ENCODE data around the gene LHFPL5. TPM values are rescaled to one million over a fixed set of nuclear protein-coding genes. Genes with fewer than 3 reads are reported as not detected.

Gene LHFPL5
- polyA plus RNA-seq, 1 donor (not counting 4 experiments of a cell fraction or from before 2014, with no cell fraction given): not detected

DNA sequence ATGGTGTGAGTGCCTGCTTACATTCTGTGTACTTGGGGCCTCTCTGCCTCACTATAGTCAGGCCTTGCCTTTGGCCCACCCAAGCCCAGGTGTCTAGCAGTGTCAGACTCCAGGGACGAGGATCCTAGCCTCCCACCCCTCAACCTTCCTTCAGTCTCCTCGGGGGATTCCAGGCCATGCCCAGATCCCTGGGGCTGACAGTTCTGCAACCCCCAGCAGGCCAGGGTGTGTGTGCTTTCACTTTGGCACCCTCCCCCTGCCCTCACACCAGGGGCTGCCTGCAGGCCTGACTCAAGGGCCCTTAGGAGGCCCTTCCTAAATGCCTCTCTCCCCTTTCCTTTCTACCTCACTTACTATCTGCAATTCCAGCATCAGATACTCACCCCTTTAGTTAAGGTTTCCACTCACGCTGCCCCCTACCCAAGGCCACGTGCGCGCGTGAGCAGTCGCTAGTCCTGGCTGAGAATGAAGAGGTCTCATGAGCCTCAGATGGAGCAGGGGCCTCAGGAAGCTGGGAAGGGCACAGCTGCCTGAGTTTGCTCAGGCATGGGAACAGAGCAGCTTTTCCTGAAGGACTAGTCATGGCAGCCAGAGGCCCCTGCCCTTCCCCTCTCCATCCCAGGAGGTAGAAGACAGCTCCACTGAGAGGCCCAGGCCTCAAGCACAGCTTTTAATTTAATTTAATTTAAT lies 7.2 kb upstream of the LHFPL5 start:
- H3K79me2 ChIP-seq (ENCODE audit: control insufficient read depth, insufficient read depth, low read length): no peaks in the 10 kb centered on the region
- H3K9ac ChIP-seq (ENCODE audit: control insufficient read depth, extremely low read depth, insufficient read depth, low read length): no peak overlapping the region
- no peaks in the 10 kb centered on the region for H3K36me3 ChIP-seq (ENCODE audit: control insufficient read depth in 2 of 2, extremely low read depth in 1 of 2, insufficient read depth in 2 of 2, low read length in 2 of 2)
- no peaks in the 10 kb centered on the region for H3K9me3 ChIP-seq (ENCODE audit: control insufficient read depth, low read depth, low read length)
- no peaks in the 10 kb centered on the region for H4K20me1 ChIP-seq (ENCODE audit: control insufficient read depth, extremely low read depth, insufficient read depth, low read length)
- FAIRE-seq: no peak
- H3K4me2 ChIP-seq (ENCODE audit: control insufficient read depth, extremely low read depth, insufficient read depth, low read depth, low read length): no peak overlapping the region
- no peaks in the 10 kb centered on the region for H3K27me3 ChIP-seq (ENCODE audit: control insufficient read depth, extremely low read depth, insufficient read depth, low read length)
- dilution Hi-C loops (cut with MboI; ENCODE audit: extremely low pct_ligation_motif_present, low sequenced_read_pairs): no loop called here
- no peak for DNase-seq (ENCODE audit: low read depth, low spot score)
- H3K4me1 ChIP-seq (ENCODE audit: control insufficient read depth, extremely low read depth, insufficient read depth, low read length): no peaks in the 10 kb centered on the region
- no peak for TF ChIP-seq EZH2 (IDR thresholded peaks at IDR 0.05; ENCODE audit: low read length)
- TF ChIP-seq, protein P1, sequence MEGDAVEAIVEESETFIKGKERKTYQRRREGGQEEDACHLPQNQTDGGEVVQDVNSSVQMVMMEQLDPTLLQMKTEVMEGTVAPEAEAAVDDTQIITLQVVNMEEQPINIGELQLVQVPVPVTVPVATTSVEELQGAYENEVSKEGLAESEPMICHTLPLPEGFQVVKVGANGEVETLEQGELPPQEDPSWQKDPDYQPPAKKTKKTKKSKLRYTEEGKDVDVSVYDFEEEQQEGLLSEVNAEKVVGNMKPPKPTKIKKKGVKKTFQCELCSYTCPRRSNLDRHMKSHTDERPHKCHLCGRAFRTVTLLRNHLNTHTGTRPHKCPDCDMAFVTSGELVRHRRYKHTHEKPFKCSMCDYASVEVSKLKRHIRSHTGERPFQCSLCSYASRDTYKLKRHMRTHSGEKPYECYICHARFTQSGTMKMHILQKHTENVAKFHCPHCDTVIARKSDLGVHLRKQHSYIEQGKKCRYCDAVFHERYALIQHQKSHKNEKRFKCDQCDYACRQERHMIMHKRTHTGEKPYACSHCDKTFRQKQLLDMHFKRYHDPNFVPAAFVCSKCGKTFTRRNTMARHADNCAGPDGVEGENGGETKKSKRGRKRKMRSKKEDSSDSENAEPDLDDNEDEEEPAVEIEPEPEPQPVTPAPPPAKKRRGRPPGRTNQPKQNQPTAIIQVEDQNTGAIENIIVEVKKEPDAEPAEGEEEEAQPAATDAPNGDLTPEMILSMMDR (optimal IDR thresholded peaks at IDR 0.05 in 1 of 3, IDR thresholded peaks at IDR 0.05 in 1 of 3, conservative IDR thresholded peaks at IDR 0.05 in 1 of 3; ENCODE audit: extremely low read depth in 1 of 3, insufficient read depth in 2 of 3, low read length in 3 of 3): no peak
- H3K4me3 ChIP-seq (ENCODE audit: control insufficient read depth in 2 of 3, extremely low read depth in 1 of 3, insufficient read depth in 2 of 3, low read depth in 1 of 3, low read length in 3 of 3): no peak overlapping the region
- no peaks in the 10 kb centered on the region for H3K9me1 ChIP-seq (ENCODE audit: control insufficient read depth, extremely low read depth, insufficient read depth, low read length)
- no peak overlapping the region for H2AFZ ChIP-seq (ENCODE audit: control insufficient read depth, low read length)
- H3K27ac ChIP-seq (ENCODE audit: control insufficient read depth, insufficient read depth, low read length): no peak overlapping the region

DNA sequence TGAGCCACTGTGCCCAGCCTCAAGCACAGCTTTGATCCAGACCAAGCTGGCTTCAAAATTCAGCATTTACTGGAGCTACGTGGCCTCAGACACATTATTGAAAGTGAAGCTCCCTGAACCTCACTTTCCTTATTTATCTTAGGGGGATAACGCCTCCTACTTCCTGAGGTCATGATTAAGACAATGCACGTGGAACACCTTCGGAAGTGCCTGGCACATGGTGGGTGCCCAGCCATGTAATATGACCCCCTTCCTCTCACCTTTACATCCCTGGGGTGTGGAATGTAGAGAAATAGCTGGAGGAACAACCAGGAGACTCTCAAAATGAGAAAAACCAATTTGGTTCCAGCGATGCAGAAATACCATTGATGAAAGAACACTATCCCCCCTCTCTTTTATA lies 6.4 kb upstream of the LHFPL5 start:
- H3K4me1 ChIP-seq (ENCODE audit: control insufficient read depth, extremely low read depth, insufficient read depth, low read length): no peaks in the 10 kb centered on the region
- dilution Hi-C loops (cut with MboI; ENCODE audit: extremely low pct_ligation_motif_present, low sequenced_read_pairs): no loop called here
- H3K36me3 ChIP-seq (ENCODE audit: control insufficient read depth in 2 of 2, extremely low read depth in 1 of 2, insufficient read depth in 2 of 2, low read length in 2 of 2): no peaks in the 10 kb centered on the region
- FAIRE-seq: no peak
- H3K9ac ChIP-seq (ENCODE audit: control insufficient read depth, extremely low read depth, insufficient read depth, low read length): no peak overlapping the region
- no peaks in the 10 kb centered on the region for H3K79me2 ChIP-seq (ENCODE audit: control insufficient read depth, insufficient read depth, low read length)
- no peak overlapping the region for H3K27ac ChIP-seq (ENCODE audit: control insufficient read depth, insufficient read depth, low read length)
- no peak overlapping the region for H3K4me2 ChIP-seq (ENCODE audit: control insufficient read depth, extremely low read depth, insufficient read depth, low read depth, low read length)
- TF ChIP-seq, protein P1 (optimal IDR thresholded peaks at IDR 0.05 in 1 of 3, IDR thresholded peaks at IDR 0.05 in 1 of 3, conservative IDR thresholded peaks at IDR 0.05 in 1 of 3; ENCODE audit: extremely low read depth in 1 of 3, insufficient read depth in 2 of 3, low read length in 3 of 3): no peak
- no peak for TF ChIP-seq EZH2 (IDR thresholded peaks at IDR 0.05; ENCODE audit: low read length)
- no peaks in the 10 kb centered on the region for H4K20me1 ChIP-seq (ENCODE audit: control insufficient read depth, extremely low read depth, insufficient read depth, low read length)
- no peak overlapping the region for H3K4me3 ChIP-seq (ENCODE audit: control insufficient read depth in 2 of 3, extremely low read depth in 1 of 3, insufficient read depth in 2 of 3, low read depth in 1 of 3, low read length in 3 of 3)
- no peaks in the 10 kb centered on the region for H3K9me1 ChIP-seq (ENCODE audit: control insufficient read depth, extremely low read depth, insufficient read depth, low read length)
- H3K9me3 ChIP-seq (ENCODE audit: control insufficient read depth, low read depth, low read length): no peaks in the 10 kb centered on the region
- DNase-seq (ENCODE audit: low read depth, low spot score): no peak
- no peak overlapping the region for H2AFZ ChIP-seq (ENCODE audit: control insufficient read depth, low read length)
- no peaks in the 10 kb centered on the region for H3K27me3 ChIP-seq (ENCODE audit: control insufficient read depth, extremely low read depth, insufficient read depth, low read length)

All from keratinocyte (primary cell).